Measurements from ENCODE around the gene SLIT3.

DNA sequence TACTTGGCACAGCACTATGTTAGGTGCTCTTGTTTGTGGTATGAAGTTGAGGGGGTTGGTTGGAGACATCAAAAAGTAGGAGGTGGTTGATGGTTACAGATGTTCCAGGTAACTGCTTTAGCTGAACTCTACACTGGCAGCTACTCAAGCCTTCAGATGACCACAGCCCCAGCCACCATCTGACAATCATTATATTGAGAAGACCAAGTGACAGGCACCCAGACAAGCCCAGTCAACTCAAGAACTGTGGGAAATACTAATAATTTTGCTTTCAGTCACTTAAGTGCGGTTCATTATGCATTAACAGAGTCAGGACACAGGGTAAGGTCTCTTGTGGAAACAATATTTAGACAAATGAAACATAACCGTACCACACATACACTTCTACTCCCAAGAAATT, 38.9 kb upstream of the SLIT3 start:
- TF ChIP-seq, protein P1, sequence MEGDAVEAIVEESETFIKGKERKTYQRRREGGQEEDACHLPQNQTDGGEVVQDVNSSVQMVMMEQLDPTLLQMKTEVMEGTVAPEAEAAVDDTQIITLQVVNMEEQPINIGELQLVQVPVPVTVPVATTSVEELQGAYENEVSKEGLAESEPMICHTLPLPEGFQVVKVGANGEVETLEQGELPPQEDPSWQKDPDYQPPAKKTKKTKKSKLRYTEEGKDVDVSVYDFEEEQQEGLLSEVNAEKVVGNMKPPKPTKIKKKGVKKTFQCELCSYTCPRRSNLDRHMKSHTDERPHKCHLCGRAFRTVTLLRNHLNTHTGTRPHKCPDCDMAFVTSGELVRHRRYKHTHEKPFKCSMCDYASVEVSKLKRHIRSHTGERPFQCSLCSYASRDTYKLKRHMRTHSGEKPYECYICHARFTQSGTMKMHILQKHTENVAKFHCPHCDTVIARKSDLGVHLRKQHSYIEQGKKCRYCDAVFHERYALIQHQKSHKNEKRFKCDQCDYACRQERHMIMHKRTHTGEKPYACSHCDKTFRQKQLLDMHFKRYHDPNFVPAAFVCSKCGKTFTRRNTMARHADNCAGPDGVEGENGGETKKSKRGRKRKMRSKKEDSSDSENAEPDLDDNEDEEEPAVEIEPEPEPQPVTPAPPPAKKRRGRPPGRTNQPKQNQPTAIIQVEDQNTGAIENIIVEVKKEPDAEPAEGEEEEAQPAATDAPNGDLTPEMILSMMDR (IDR thresholded peaks at IDR 0.05), result no peak
- TF ChIP-seq POLR2AphosphoS5 (IDR thresholded peaks at IDR 0.05; ENCODE audit: insufficient read depth in 1 of 2, low read depth in 1 of 2), result no peak
